DOHH2 (cell line): ENCODE data around the gene IVL.

Source experiments
- CTCF ChIP-seq: fragments of 200-600 bp; sonication (generic); IDR thresholded peaks from one replicate; pipeline ENCODE4 v1.5.1; 2014; ENCODE audit warnings: antibody characterized with exemption, mild to moderate bottlenecking, low read depth, low read length; ENCODE audit not compliant: poor library complexity, severe bottlenecking
- EZH2phosphoT487 ChIP-seq: fragments of 200-600 bp; sonication (generic); IDR thresholded peaks from 2 replicates; pipeline ENCODE4 v1.6.1; 2017; ENCODE audit warnings: borderline replicate concordance, mild to moderate bottlenecking, antibody characterized with exemption, low read length, moderate library complexity, mixed read lengths

- no peak for TF ChIP-seq EZH2phosphoT487
- TF ChIP-seq CTCF = no peak
These were observed 6.7 kb upstream of the IVL start for GRCh38 chr1:152901631-152902030.
